GM19035 (cell line): ENCODE measurements around the gene REXO1.

Experiments
- ATAC-seq: cut with Tn5 transposase; IDR thresholded peaks from one replicate; pipeline ENCODE4 v1.9.1; 2021; ENCODE audit not compliant: unreplicated experiment

Gene REXO1

DNA sequence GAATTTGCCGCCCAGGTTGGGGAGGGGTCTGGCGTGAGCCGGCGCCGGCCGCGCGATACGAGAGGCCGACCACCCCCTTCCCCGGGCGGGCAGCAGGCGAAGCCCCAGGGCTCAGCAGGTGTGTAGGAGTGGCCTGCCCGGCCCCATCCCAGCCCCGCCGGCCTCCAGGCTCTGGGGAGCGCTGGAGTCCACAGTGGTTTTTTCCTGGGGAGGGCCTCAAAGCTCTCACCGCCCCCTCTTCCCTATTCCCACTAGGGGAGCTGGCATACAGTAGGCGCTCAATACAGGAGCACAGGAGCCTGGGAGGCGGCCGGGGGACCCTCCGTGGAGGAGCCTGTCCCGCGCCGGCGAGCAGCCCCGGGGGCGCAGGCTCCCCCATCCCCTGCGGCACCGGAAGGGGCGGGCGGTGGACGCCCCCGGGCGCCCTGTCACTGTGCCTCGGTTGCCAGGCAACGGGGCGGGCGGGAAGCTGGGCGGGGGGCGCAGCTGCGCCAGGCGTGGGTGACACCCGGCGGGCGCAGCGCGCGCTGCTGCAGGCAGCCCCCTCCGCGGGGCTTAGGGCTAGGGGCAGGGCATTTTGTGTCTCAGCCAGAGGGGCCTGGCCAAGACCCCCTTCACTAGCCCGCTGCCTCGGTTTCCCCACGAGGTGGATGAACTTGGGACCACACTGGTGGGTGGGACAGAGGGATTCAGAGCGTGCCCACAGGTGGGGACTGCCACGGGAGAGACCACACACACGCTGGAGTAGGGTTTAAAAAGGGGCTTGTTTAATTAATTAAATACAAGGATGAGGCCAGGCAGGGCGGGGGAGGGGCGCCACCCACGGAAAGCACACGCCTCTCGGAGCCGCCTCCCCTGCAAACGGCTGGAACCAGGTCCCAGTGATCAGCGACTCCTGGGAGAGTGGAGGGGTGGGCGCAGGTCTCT lies 3.6 kb upstream of the REXO1 start:
- ATAC-seq: no peak

DNA sequence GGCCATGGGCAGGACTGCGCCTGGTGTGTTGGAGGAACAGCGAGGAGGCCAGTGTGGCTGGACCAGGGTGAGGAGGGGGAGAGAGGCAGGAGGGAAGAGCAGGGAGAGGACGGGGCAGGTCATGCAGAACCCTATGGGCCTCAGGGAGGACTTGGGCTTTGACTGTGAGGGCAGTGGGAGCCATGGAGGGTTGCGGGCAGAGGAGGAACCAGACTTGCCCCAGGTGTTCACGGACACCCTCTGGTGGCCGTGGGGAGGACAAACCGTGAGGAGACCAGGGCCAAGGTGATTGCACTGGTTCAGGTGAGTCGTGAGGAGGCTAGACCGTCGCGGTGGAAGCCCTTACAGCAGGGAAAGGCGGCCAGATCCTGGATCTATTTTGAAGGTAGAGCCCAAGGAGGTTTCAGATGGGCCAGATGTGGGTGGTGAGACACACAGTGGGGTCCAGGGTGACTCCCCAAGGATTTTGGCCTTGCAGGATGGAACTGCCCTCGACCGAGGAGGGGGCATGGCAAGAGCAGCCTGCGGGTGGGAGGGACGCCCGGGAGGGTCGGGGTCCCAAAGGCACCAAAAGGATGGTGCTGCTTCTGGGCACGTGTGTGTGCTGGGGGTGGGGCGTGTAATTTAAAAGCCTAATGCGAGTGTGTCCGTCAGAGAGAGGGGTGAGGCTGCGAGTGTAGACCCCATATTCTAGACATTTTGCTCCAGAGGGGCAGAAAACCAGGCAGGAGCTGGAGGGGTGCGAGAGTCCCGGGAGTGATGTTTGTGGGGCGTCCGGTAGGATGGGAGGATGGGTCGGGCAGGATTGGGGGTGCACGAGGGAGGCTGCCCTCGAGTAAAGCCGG lies 2.7 kb upstream of the REXO1 start:
- ATAC-seq: no peak

DNA sequence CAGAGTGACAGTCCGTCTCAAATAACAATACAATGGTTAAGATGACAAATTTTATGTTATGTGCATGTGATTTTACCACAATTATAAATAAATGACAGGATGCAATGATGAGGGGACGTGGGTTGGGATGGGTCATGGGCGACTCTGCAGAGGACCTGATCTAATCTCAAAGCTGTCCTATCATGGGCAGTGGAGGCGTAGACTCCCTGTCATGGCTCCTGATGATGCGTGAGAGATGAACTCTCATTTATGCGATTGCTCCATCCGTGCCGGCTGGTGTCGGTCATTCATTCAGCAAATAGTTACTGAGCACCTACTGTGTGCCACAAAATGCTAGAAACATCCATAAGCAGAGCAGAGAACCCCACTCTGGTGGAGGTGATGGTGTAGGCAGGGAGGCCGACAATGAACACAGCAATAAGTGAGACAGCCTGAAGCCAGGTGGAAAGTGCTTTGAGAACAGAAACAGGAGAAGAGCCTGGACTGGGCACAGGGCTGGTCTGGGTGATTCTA lies 1.7 kb upstream of the REXO1 start:
- no peak for ATAC-seq

- ATAC-seq: no peak
These were observed 820 bp upstream of the REXO1 start for GRCh38 chr19:1849132-1849474.

DNA sequence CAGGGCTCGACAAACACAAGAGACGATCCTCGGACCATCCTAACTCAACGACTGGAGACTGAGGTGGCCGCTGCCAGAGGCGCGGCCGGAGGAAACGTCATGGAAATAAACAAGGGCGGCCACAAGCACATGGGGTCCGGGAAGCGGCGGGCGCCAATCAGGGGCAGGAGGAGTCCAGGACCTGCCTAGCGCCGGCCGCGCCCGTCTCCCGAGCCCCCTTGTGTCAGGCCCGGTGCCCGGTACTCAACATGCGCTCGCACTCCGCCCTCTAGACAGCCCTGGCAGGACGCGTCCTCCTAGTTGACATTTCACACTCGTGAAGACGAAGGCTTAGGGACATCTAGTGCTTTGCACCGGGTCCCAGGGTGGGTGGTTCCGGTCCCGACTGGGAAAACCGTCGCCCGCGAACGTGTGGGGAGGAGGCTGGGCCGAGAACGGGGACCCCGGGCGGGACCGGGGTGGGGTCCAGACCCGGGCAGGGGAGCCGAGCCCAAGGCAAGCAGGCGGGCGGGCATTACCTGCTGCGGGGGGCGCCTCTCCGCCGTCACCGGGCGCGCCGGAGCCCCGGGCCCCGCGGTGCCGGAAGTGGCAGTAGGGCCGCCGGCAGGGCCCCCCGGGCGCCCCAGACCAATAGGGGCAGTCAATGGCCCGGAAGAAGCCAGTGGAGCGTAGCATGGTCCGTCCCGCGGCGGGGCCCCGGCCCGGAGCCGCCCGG lies 442 bp downstream of the REXO1 start:
- peak; percentile 33 for ATAC-seq

DNA sequence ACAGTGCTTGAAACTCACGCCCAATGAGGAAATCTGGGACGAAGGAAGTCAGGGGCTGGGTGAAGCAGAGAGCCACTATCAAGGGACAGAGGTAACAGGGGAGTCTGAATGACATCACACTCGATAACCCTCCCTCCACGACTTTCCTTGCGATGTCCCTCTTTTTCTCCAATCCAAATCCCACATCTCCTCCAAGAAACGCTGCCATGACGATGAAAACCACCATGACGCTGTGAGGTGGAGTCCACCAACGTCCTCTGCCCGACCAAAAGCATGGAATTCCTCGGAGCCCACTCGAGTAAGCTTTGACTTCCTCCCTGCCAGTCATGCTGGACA lies 967 bp downstream of the REXO1 start:
- no peak for ATAC-seq

- no peak for ATAC-seq
These were observed 1.6 kb downstream of the REXO1 start for GRCh38 chr19:1846517-1847204.

DNA sequence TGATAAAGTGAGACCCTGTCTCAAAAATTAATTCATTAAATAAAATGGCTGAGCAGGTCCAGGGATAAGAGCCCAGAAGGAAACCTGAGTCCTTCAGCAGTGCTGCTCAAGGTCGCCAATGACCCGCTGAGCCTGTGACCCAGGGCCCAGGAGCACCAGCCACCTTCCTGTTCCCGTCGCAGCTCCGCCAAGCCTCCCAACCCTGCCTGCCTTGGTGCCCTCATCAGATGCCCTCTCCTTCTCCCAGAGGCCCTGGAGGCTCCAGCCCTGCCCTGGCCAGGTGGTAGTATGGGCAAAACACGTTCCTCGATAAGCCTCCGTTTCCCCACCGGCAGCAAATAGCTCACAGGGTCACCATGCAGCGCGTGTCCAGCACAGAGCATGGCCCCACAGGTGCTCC lies 2.6 kb downstream of the REXO1 start:
- no peak for ATAC-seq

- no peak for ATAC-seq
These were observed 3.2 kb downstream of the REXO1 start for GRCh38 chr19:1845125-1845515.

- no peak for ATAC-seq
These were observed 3.7 kb downstream of the REXO1 start for GRCh38 chr19:1844513-1845124.

GRCh38 chr19:1843646-1844394 lies 4.5 kb downstream of the REXO1 start:
- ATAC-seq: no peak

DNA sequence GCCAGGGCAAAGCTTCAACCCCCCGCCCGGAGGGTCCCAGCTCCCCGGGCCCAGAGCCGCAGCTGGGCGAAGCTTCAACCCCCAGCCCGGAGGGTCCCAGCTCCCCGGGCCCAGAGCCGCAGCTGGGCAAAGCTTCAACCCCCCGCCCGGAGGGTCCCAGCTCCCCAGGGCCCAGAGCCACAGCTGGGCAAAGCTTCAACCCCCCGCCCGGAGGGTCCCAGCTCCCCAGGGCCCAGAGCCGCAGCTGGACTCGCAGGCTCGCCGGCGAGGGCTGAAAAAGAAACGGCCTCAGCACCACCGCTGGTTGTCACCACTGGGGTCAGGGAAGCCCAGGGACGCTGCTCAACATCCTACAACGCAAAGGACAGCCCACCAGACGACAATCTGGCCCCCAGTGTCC lies 5.2 kb downstream of the REXO1 start:
- ATAC-seq: no peak

DNA sequence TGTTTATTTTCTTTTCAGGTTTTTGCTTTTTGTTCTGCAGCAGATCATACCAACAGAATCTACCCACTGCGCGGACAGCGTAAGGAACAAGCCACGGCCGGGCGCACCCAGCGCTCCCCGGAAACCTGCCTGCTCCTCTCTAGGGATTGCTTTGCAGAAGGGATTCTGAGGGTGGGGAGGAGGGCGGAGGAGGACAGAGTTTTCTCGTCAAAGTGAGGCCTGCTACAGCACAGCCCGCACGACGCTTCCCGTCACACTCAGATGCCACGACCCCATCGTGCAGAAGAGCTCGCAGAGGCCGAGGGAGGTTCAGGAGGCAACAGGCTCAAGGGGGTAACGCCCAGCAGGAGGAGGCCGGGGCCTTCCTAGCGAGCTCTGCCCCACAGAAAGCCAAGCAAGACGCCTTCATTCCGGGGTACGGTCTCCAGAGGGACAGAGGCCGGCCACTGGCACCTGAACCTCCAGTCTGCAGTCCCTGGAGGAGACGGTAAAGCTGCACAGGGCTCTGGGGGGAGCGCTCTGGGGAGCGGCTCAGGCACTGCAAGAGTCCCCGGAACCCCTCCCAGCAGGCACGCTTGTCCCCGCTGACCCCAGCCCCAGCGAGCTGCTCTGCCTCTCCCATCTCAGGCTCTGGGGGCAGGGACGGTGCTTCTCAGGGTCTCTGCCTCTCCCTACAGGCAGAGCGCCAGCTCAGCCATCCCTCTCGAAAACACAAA lies 6.9 kb downstream of the REXO1 start:
- no peak for ATAC-seq

GRCh38 chr19:1840541-1841115 lies 7.7 kb downstream of the REXO1 start:
- no peak for ATAC-seq

- ATAC-seq: no peak
These were observed 8.4 kb downstream of the REXO1 start for GRCh38 chr19:1839658-1840540.

DNA sequence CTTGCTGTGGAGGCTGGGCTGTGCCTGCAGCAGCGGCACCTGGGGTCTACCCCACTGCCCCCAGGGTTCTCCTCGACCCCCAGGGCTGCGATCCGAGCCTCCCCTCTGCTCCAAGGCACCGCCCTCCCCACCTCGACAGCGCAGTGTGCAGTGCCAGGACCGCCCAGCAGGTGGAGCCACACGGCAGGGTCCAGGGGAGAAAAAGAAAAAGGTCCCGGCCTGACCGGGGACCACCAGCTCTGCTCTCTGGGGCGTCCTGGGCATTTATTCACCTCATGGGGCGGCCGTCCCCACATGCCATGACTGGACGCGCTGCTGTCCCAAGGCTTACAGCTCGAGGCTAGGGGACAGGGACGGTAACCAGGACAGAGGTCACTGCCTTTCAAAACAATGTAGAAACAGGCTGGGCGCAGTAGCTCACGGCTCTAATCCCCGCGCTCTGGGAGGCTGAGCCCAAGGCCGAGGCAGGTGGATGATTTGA lies 10.6 kb downstream of the REXO1 start:
- ATAC-seq: no peak

GRCh38 chr19:1837222-1837565 lies 11.1 kb downstream of the REXO1 start:
- no peak for ATAC-seq
